ENCODE data around the gene SERGEF. TPM values are rescaled to one million over a fixed set of nuclear protein-coding genes. Genes with fewer than 3 reads are reported as not detected.

Gene SERGEF
- total RNA-seq, 1 experiment from 2014 or later, result 31.4 TPM

- H2BK15ac ChIP-seq (ENCODE audit: low read depth, low read length), result no peak overlapping the region
- no peak overlapping the region for H3K4me2 ChIP-seq (ENCODE audit: insufficient read depth, insufficient read length, low read length)
- no peak overlapping the region for H3K27ac ChIP-seq (ENCODE audit: insufficient read length, low read depth, low read length)
- no peak overlapping the region for H4K5ac ChIP-seq (ENCODE audit: insufficient read length, low read depth, low read length)
- H3T11ph ChIP-seq (ENCODE audit: low read length), result no peak overlapping the region
- TF ChIP-seq, protein P1, sequence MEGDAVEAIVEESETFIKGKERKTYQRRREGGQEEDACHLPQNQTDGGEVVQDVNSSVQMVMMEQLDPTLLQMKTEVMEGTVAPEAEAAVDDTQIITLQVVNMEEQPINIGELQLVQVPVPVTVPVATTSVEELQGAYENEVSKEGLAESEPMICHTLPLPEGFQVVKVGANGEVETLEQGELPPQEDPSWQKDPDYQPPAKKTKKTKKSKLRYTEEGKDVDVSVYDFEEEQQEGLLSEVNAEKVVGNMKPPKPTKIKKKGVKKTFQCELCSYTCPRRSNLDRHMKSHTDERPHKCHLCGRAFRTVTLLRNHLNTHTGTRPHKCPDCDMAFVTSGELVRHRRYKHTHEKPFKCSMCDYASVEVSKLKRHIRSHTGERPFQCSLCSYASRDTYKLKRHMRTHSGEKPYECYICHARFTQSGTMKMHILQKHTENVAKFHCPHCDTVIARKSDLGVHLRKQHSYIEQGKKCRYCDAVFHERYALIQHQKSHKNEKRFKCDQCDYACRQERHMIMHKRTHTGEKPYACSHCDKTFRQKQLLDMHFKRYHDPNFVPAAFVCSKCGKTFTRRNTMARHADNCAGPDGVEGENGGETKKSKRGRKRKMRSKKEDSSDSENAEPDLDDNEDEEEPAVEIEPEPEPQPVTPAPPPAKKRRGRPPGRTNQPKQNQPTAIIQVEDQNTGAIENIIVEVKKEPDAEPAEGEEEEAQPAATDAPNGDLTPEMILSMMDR (conservative IDR thresholded peaks at IDR 0.05), result no peak
- H2BK5ac ChIP-seq (ENCODE audit: insufficient read length, low read length), result no peak overlapping the region
- H2BK120ac ChIP-seq (ENCODE audit: low read depth, low read length, poor library complexity, severe bottlenecking), result no peak overlapping the region
- peaks cover 0 to 4% (median 2%) of the 10 kb centered on the region in 3 experiments; a peak in 4 of 7 replicates for H3K36me3 Mint-ChIP-seq (ENCODE audit: insufficient read depth in 1 of 3, low read depth in 3 of 3)
- H3K56ac ChIP-seq (ENCODE audit: insufficient read length, low read depth, low read length), result no peak overlapping the region
- no peak overlapping the region for H2AFZ ChIP-seq (ENCODE audit: low read length)
- no peak overlapping the region for H4K8ac ChIP-seq (replicated peaks; ENCODE audit: insufficient read length, low read depth, low read length)
- no peaks in the 10 kb centered on the region for H4K20me1 ChIP-seq (ENCODE audit: control insufficient read depth, insufficient read depth, insufficient read length)
- no peaks in the 10 kb centered on the region for H3K23me2 ChIP-seq (ENCODE audit: insufficient read length, low read depth, low read length, poor library complexity, severe bottlenecking)
- H3K18ac ChIP-seq (ENCODE audit: insufficient read length, low read depth, low read length), result no peak overlapping the region
- H4K91ac ChIP-seq (ENCODE audit: insufficient read length, low read depth, low read length), result no peak overlapping the region
- 0 out of 7 replicates have a peak overlapping the region, but pooled peaks of 1 of the 3 experiments have one; percentile 37 for H3K27ac Mint-ChIP-seq
- no peak overlapping the region for H2BK12ac ChIP-seq (ENCODE audit: insufficient read length, low read depth, low read length)
- H3K27me3 ChIP-seq (ENCODE audit: insufficient read depth, low read length), result no peaks in the 10 kb centered on the region
- no peak overlapping the region for H2BK20ac ChIP-seq (ENCODE audit: low read depth, low read length, poor library complexity, severe bottlenecking)
- DNase-seq, result no peak
- no peak overlapping the region for H3K9ac ChIP-seq (ENCODE audit: extremely low read depth, insufficient read length, low read length)
- H3K4me3 Mint-ChIP-seq, result no peak overlapping the region
- H3K4ac ChIP-seq (ENCODE audit: low read depth, low read length), result no peak overlapping the region
- no peaks in the 10 kb centered on the region for H3K27me3 Mint-ChIP-seq (ENCODE audit: low read depth)
- no CpG with 5 or more reads among the region's 1 CpG for WGBS (ENCODE audit: extremely low coverage, insufficient read length, low lambda C conversion rate)
- H3K79me2 ChIP-seq (ENCODE audit: insufficient read depth, low read length), result no peaks in the 10 kb centered on the region
- peaks cover 13 to 16% of the 10 kb centered on the region in 2 experiments for H3K4me1 Mint-ChIP-seq
- no peaks in the 10 kb centered on the region for H3K9me3 ChIP-seq (ENCODE audit: control insufficient read depth, low read depth, low read length)
- H2AK5ac ChIP-seq (ENCODE audit: insufficient read length, low read length), result no peak overlapping the region
- no peak overlapping the region for H3K23ac ChIP-seq (ENCODE audit: insufficient read length, low read depth, low read length)
- 0 out of 2 replicates have a peak, but pooled peaks cover 2% of the 10 kb centered on the region for H3K4me1 ChIP-seq (ENCODE audit: insufficient read depth, low read length)
- H3K9me3 Mint-ChIP-seq, result peaks cover 2 to 3% of the 10 kb centered on the region in 2 experiments; a peak in 1 of 5 replicates
- no peaks in the 10 kb centered on the region for H3K79me1 ChIP-seq (ENCODE audit: insufficient read depth, low read depth, low read length, poor library complexity, severe bottlenecking)
- no peak overlapping the region for H3K14ac ChIP-seq (ENCODE audit: insufficient read depth, low read length)
Measured at GRCh38 chr11:17934194-17934593, 78.7 kb downstream of the SERGEF start.
